K562 (cell line): ENCODE data around the gene RBM4B. TPM values are rescaled to one million over a fixed set of nuclear protein-coding genes. Genes with fewer than 3 reads are reported as not detected.
A peak's percentile ranks its signal among the peaks of the same experiment; 100 is the strongest.

ENCODE experiments used
- ATAC-seq: fragments of 200-7000 bp; cut with Tn5 transposase; 3 replicates; pipeline ENCODE4 v1.9.1; 2020; ENCODE audit warnings: moderate library complexity
- BruUV-seq: library from RNA; stranded (reverse); fragments of 400-500 nt; replicated peaks from 2 replicates; lab custom pipeline; 2021; lab: Mats Ljungman, UMichigan
- CTCF ChIA-PET: fragments of 300-600 bp; formaldehyde crosslinking; extraction: SDS; loops from one replicate; lab custom pipeline; 2021; ENCODE audit warnings: low intra/inter-chr PET ratio; lab: Yijun Ruan, JAX
- POLR2A ChIA-PET: fragments of 300-600, 350-650 bp; sonication (Branson Sonifier 250); formaldehyde crosslinking; extraction: SDS; loops from one replicate; lab custom pipeline; 2021; ENCODE audit warnings: antibody characterized with exemption, inconsistent platforms; lab: Yijun Ruan, JAX
- DNase-seq, 4 experiments: peaks; one replicate each; pipeline versions ENCODE4 v3.0.0 to v3.0.0-alpha.2; 2011 to 2018; ENCODE audit warnings: low spot score in 3 of 4, mixed read lengths in 3 of 4; ENCODE audit errors: extremely low read depth in 1 of 4
- FAIRE-seq: peaks from 2 replicates; lab custom pipeline; 2011; peaks lifted over from hg19 to GRCh38; lab: Jason Lieb, UNC
- H2AFZ ChIP-seq: 2 replicates; pipeline ENCODE4 v1.6.0; 2011; ENCODE audit warnings: low read depth, low read length, control low read depth, inconsistent platforms
- H3K27ac ChIP-seq: fragments of 200-600 bp; 3 replicates; pipeline ENCODE4 v1.8.0; 2011; ENCODE audit warnings: low read depth, mild to moderate bottlenecking, control low read depth, inconsistent platforms, low read length, moderate library complexity, mixed read lengths; ENCODE audit errors: extremely low read depth
- H3K27me3 ChIP-seq, 2 experiments: fragments of 300-600 bp in 1 of 2; 2 replicates in 1 of 2; 3 replicates in 1 of 2; pipeline versions ENCODE4 v1.6.0 to v1.8.0; 2011; ENCODE audit warnings: inconsistent platforms in 2 of 2, low read length in 2 of 2, mild to moderate bottlenecking in 1 of 2, mixed read lengths in 1 of 2, moderate library complexity in 1 of 2; ENCODE audit not compliant: control insufficient read depth in 2 of 2, insufficient read depth in 2 of 2
- H3K36me3 ChIP-seq: fragments of 300-600 bp; 3 replicates; pipeline ENCODE4 v1.8.0; 2011; ENCODE audit warnings: mild to moderate bottlenecking, low read length, inconsistent platforms; ENCODE audit not compliant: control insufficient read depth, insufficient read depth
- H3K4me1 ChIP-seq, 2 experiments: fragments of 200-600 bp in 1 of 2; replicated peaks in 1 of 2; 2 replicates in 1 of 2; 3 replicates in 1 of 2; pipeline versions ENCODE4 v1.5.1 to v1.8.0; 2011; ENCODE audit warnings: inconsistent platforms in 2 of 2, low read length in 2 of 2, mild to moderate bottlenecking in 1 of 2, mixed read lengths in 1 of 2, moderate library complexity in 1 of 2; ENCODE audit not compliant: control insufficient read depth in 2 of 2, insufficient read depth in 2 of 2
- H3K4me2 ChIP-seq: 2 replicates; pipeline ENCODE4 v1.6.1; 2011; ENCODE audit warnings: low read length, control low read depth, inconsistent platforms, mixed read lengths; ENCODE audit not compliant: insufficient read depth
- H3K4me3 ChIP-seq: fragments of 200-600 bp; sonication (generic), shearing (Covaris generic); 2 replicates; pipeline ENCODE4 v1.5.1; 2016; ENCODE audit warnings: control low read depth, inconsistent platforms
- H3K79me2 ChIP-seq: fragments of 200-600 bp; 3 replicates; pipeline ENCODE4 v1.8.0; 2011; ENCODE audit warnings: low read length, inconsistent platforms; ENCODE audit not compliant: control insufficient read depth, insufficient read depth
- H3K9ac ChIP-seq, 2 experiments: 2 replicates each; pipeline versions ENCODE4 v1.6.0 to v1.6.1; 2011; ENCODE audit warnings: low read depth in 2 of 2, low read length in 2 of 2, control low read depth in 1 of 2, inconsistent platforms in 1 of 2, mild to moderate bottlenecking in 1 of 2, mixed read lengths in 1 of 2; ENCODE audit not compliant: insufficient read depth in 1 of 2
- H3K9me1 ChIP-seq: one replicate; pipeline ENCODE4 v1.6.0; 2011; ENCODE audit warnings: inconsistent platforms, mild to moderate bottlenecking, low read length, moderate library complexity; ENCODE audit not compliant: control insufficient read depth, insufficient read depth
- H3K9me3 ChIP-seq: replicated peaks from 2 replicates; pipeline ENCODE4 v1.5.1; 2011; ENCODE audit warnings: low read depth, low read length, inconsistent platforms; ENCODE audit not compliant: control insufficient read depth, insufficient read depth
- H4K20me1 ChIP-seq: replicated peaks from 2 replicates; pipeline ENCODE4 v1.6.1; 2011; ENCODE audit warnings: low read length, inconsistent platforms, mixed read lengths; ENCODE audit not compliant: control insufficient read depth, insufficient read depth
- ARID1B ChIP-seq: fragments of 450-650 bp; IDR thresholded peaks from 2 replicates; pipeline ENCODE4 v1.6.1; 2016; ENCODE audit warnings: antibody characterized with exemption, mild to moderate bottlenecking, inconsistent platforms
- CBX1 ChIP-seq: sonication (generic); IDR thresholded peaks from 2 replicates; pipeline ENCODE4 v1.6.1; 2016; ENCODE audit warnings: antibody characterized with exemption, low read depth, mild to moderate bottlenecking
- CEBPG ChIP-seq, 3 experiments: fragments of 200-800 bp in 1 of 3; sonication (Bioruptor generic) in 1 of 3; sonication (generic) in 1 of 3; formaldehyde crosslinking in 1 of 3; IDR thresholded peaks in 2 of 3; conservative IDR thresholded peaks in 1 of 3; 2 replicates each; pipeline versions ENCODE4 v1.6.1 to v1.8.0; 2016 to 2022; ENCODE audit warnings: missing compliant biosample characterization in 2 of 3, missing genetic modification characterization in 2 of 3, mild to moderate bottlenecking in 1 of 3, missing genetic modification reagents in 1 of 3
- CXXC5 ChIP-seq: fragments of 250-450 bp; sonication (Bioruptor Pico); IDR thresholded peaks from 2 replicates; pipeline ENCODE4 v1.8.0; 2022; ENCODE audit warnings: inconsistent platforms, mild to moderate bottlenecking, moderate library complexity
- DEAF1 ChIP-seq: fragments of 450-650 bp; formaldehyde crosslinking; IDR thresholded peaks from 2 replicates; pipeline ENCODE4 v1.4.0; 2020; ENCODE audit warnings: mild to moderate bottlenecking, moderate library complexity
- MLX ChIP-seq, 2 experiments: fragments of 450-650 bp in 1 of 2; sonication (generic) in 1 of 2; formaldehyde crosslinking; conservative IDR thresholded peaks; 2 replicates each; pipeline versions ENCODE4 v1.4.0 to v1.8.1; 2020 to 2022; ENCODE audit warnings: mild to moderate bottlenecking in 1 of 2, missing genetic modification reagents in 1 of 2
- RBM34 ChIP-seq: fragments of 200-400 bp; formaldehyde crosslinking; IDR thresholded peaks from 2 replicates; pipeline ENCODE4 v1.6.1; 2018; ENCODE audit warnings: low read length, borderline replicate concordance; ENCODE audit not compliant: insufficient read depth
- RNF219 ChIP-seq: fragments of 250-450 bp; sonication (Bioruptor Pico); IDR thresholded peaks from 2 replicates; pipeline ENCODE4 v1.5.0; 2022; ENCODE audit warnings: mild to moderate bottlenecking
- SMARCC2 ChIP-seq: fragments of 450-650 bp; IDR thresholded peaks from 2 replicates; pipeline ENCODE4 v1.6.1; 2017; ENCODE audit warnings: antibody characterized with exemption, moderate library complexity, mild to moderate bottlenecking, low read depth
- TAL1 ChIP-seq: fragments of 450-650 bp; IDR thresholded peaks from 2 replicates; pipeline ENCODE4 v1.6.1; 2016; ENCODE audit warnings: mild to moderate bottlenecking
- TSC22D4 ChIP-seq: fragments of 450-650 bp; IDR thresholded peaks from 2 replicates; pipeline ENCODE4 v1.6.1; 2016; ENCODE audit warnings: missing genetic modification characterization, missing biosample characterization, control low read depth
- XRCC5 ChIP-seq: fragments of 200-400 bp; formaldehyde crosslinking; IDR thresholded peaks from 2 replicates; pipeline ENCODE4 v1.6.1; 2017; ENCODE audit warnings: low read depth, mild to moderate bottlenecking, low read length
- ZBTB8A ChIP-seq: fragments of 450-650 bp; IDR thresholded peaks from 2 replicates; pipeline ENCODE4 v1.6.1; 2018; ENCODE audit warnings: mild to moderate bottlenecking, moderate library complexity; ENCODE audit not compliant: partially characterized antibody
- ZNF384 ChIP-seq: IDR thresholded peaks from 2 replicates; pipeline ENCODE4 v1.6.1; 2012; ENCODE audit warnings: low read depth, low read length, improper control_type of control experiment
- ZNF639 ChIP-seq, 2 experiments: fragments of 200-800 bp in 1 of 2; sonication (Bioruptor generic) in 1 of 2; sonication (generic) in 1 of 2; formaldehyde crosslinking in 1 of 2; IDR thresholded peaks in 1 of 2; conservative IDR thresholded peaks in 1 of 2; 2 replicates each; pipeline versions ENCODE4 v1.5.0 to v1.6.1; 2016 to 2020; ENCODE audit warnings: missing compliant biosample characterization in 1 of 2, missing genetic modification characterization in 1 of 2, missing genetic modification reagents in 1 of 2
- WGBS: fragments of 100-300 bp; shearing (Covaris generic); methylation state at CpG from one replicate; pipeline ENCODE4 v1.1.6; 2016; ENCODE audit warnings: low coverage, mixed read lengths; ENCODE audit not compliant: insufficient coverage; ENCODE audit errors: missing lambda C conversion rate; 5-methylcytosine and 5-hydroxymethylcytosine counted together
- in situ Hi-C: fragments of 300-500 bp; cut with MboI; formaldehyde crosslinking; loops from 4 replicates; pipeline ENCODE4 v1.15.0; 2018; ENCODE audit warnings: inconsistent platforms, mixed read lengths
- intact Hi-C: fragments of 100-400 bp; cut with micrococcal nuclease; formaldehyde crosslinking; loops from 2 replicates; pipeline ENCODE4 v1.14.2; 2022
- polyA plus RNA-seq, 8 experiments: library from polyadenylated mRNA; depleted of rRNA in 4 of 8; stranded (reverse) in 5 of 8; unstranded in 3 of 8; fragments of >200 nt; fragmentation: Nextera tagmentation in 2 of 8; fragmentation: Illumina TruSeq in 1 of 8; extraction: Ambion mirVana in 2 of 8; extraction: Trizol in 1 of 8; gene quantifications; 2 replicates each; pipeline versions ENCODE4 v1.2.1 to v1.2.3, GENCODE V29; 2011 to 2014; ENCODE audit warnings: inconsistent platforms in 1 of 8, missing spikeins in 1 of 8
- total RNA-seq, 7 experiments: library from RNA; depleted of rRNA in 6 of 7; stranded (reverse); fragments of >200 nt in 6 of 7; fragmentation: Illumina TruSeq in 2 of 7; extraction: Trizol in 2 of 7; gene quantifications; 2 replicates each; pipeline versions ENCODE4 v1.2.1 to v1.2.3, GENCODE V29; 2011 to 2021; ENCODE audit warnings: low replicate concordance in 1 of 7

RBM4B gene
- total and polyA plus RNA-seq, 9 of the 15 experiments (the other 6 are each of a cell fraction or from before 2014, with no cell fraction given): 14.6 to 39.9 (median 23.3) TPM

- in situ Hi-C loops (loop anchor here (5.0 kb wide), 2 partner anchors 112 to 277 kb away; no protein-coding TSS in a partner anchor), intact Hi-C loops (no loop called here)
- Histone ChIP-seq H3K79me2 (no peaks in the 10 kb centered on the region), H3K9ac (no peak overlapping the region), H4K20me1 (no peaks in the 10 kb centered on the region), H3K4me2 (no peak overlapping the region), H3K4me1 (peaks cover 0 to 5% of the 10 kb centered on the region in 2 experiments; a peak in 2 of 5 replicates), H3K9me3 (no peaks in the 10 kb centered on the region), H3K27me3 (no peaks in the 10 kb centered on the region), H3K27ac (no peak overlapping the region), H3K4me3 (no peak overlapping the region), H3K36me3 (peaks cover 33% of the 10 kb centered on the region; the same call in 2 of the 3 replicates), H3K9me1 (no peaks in the 10 kb centered on the region), H2AFZ (no peak overlapping the region)
- no peak for DNase-seq
- FAIRE-seq: no peak
- ChIA-PET POLR2A (interaction anchor here (0.9 kb wide), 1 partner anchor 66 kb away, joined by 3 read pairs; no protein-coding TSS in a partner anchor), CTCF (interaction anchor here (0.7 kb wide), 1 partner anchor 271 kb away, joined by 3 read pairs; no protein-coding TSS in a partner anchor)
- BruUV-seq: TSS peak; percentile 37
- 82% methylated on average over 7 of the region's 8 CpGs for WGBS
- no peak for ATAC-seq
- TF ChIP-seq RNF219 (CRISPR knock-in tag) (no peak), TSC22D4 (tag) (no peak), CEBPG (CRISPR knock-in tag; IDR thresholded peaks at IDR 0.05) (no peak), CEBPG (tag; conservative IDR thresholded peaks at IDR 0.05 in 1 of 2, IDR thresholded peaks at IDR 0.05 in 1 of 2) (no peak), MLX (CRISPR knock-in tag; conservative IDR thresholded peaks at IDR 0.05) (no peak), CBX1 (no peak), SMARCC2 (no peak), RBM34 (no peak), ZBTB8A (no peak), CXXC5 (CRISPR knock-in tag) (no peak), ARID1B (no peak), DEAF1 (CRISPR knock-in tag) (no peak), TAL1 (no peak), XRCC5 (no peak), ZNF639 (CRISPR knock-in tag; conservative IDR thresholded peaks at IDR 0.05 in 1 of 2, IDR thresholded peaks at IDR 0.05 in 1 of 2) (no peak), ZNF384 (no peak)
Measured at GRCh38 chr11:66683877-66684276, 6.2 kb upstream of the RBM4B start.
